Smooth muscle cell (in vitro differentiated cells): ENCODE results near the gene ANKRD29. TPM values are rescaled to one million over a fixed set of nuclear protein-coding genes. Genes with fewer than 3 reads are reported as not detected.

Source experiments
- DNase-seq: peaks from one replicate; lab custom pipeline; 2025; ENCODE audit not compliant: unreplicated experiment; lab: John Stamatoyannopoulos, UW
- H2AFZ ChIP-seq: fragments of 200-600 bp; sonication (generic); 2 replicates; pipeline ENCODE4 v1.6.0; 2016; ENCODE audit warnings: antibody characterized with exemption, low read depth, mild to moderate bottlenecking
- H3F3A ChIP-seq: fragments of 200-600 bp; sonication (generic); 2 replicates; pipeline ENCODE4 v1.6.0; 2017; ENCODE audit warnings: antibody characterized with exemption, low read depth
- H3K27ac ChIP-seq: fragments of 200-600 bp; sonication (generic); 2 replicates; pipeline ENCODE4 v1.5.1; 2016; ENCODE audit warnings: low read depth, mild to moderate bottlenecking
- H3K27me3 ChIP-seq: fragments of 200-600 bp; sonication (generic); 2 replicates; pipeline ENCODE4 v1.6.1; 2016; ENCODE audit warnings: low read depth, mild to moderate bottlenecking
- H3K36me3 ChIP-seq: fragments of 200-600 bp; sonication (generic); 2 replicates; pipeline ENCODE4 v1.5.1; 2016; ENCODE audit warnings: low read depth
- H3K4me1 ChIP-seq: fragments of 200-600 bp; sonication (generic); 2 replicates; pipeline ENCODE4 v1.5.1; 2016; ENCODE audit warnings: low read depth
- H3K4me2 ChIP-seq: fragments of 200-600 bp; sonication (generic); 2 replicates; pipeline ENCODE4 v1.6.0; 2016; ENCODE audit warnings: mild to moderate bottlenecking
- H3K4me3 ChIP-seq: fragments of 200-600 bp; sonication (generic); 2 replicates; pipeline ENCODE4 v1.5.1; 2016; ENCODE audit warnings: mild to moderate bottlenecking
- H3K79me2 ChIP-seq: fragments of 200-600 bp; sonication (generic); 2 replicates; pipeline ENCODE4 v1.6.0; 2016; ENCODE audit warnings: low read depth, mild to moderate bottlenecking
- H3K9ac ChIP-seq: fragments of 200-600 bp; sonication (generic); 2 replicates; pipeline ENCODE4 v1.6.0; 2016; ENCODE audit warnings: low read depth
- H3K9me3 ChIP-seq: fragments of 200-600 bp; sonication (generic); replicated peaks from 2 replicates; pipeline ENCODE4 v1.5.1; 2016; ENCODE audit warnings: low read depth
- H4K20me1 ChIP-seq: fragments of 200-600 bp; sonication (generic); 2 replicates; pipeline ENCODE4 v1.6.0; 2016; ENCODE audit warnings: low read depth
- CTCF ChIP-seq: fragments of 200-600 bp; sonication (generic); IDR thresholded peaks from 2 replicates; pipeline ENCODE4 v1.5.1; 2017; ENCODE audit warnings: borderline replicate concordance, mild to moderate bottlenecking, antibody characterized with exemption; ENCODE audit not compliant: insufficient read depth, poor library complexity, severe bottlenecking
- WGBS: methylation state at CpG from one replicate; pipeline ENCODE4 v1.1.7; 2016; ENCODE audit warnings: low lambda C conversion rate; 5-methylcytosine and 5-hydroxymethylcytosine counted together
- polyA plus RNA-seq: library from polyadenylated mRNA; unstranded; fragments of >200 nt; fragmentation: Nextera tagmentation; extraction: Ambion mirVana; gene quantifications from 2 replicates; pipeline ENCODE4 v1.2.1, GENCODE V29; 2016
- total RNA-seq: library from RNA; depleted of rRNA; stranded (reverse); fragments of >200 nt; gene quantifications from 2 replicates; pipeline ENCODE4 v1.2.3, GENCODE V29; 2014

The ANKRD29 gene
- total and polyA plus RNA-seq, 2 experiments from 2014 or later = 0.36 TPM; not detected in 1

GRCh38 chr18:23596183-23596582 lies 66.5 kb downstream of the ANKRD29 start:
- no peaks in the 10 kb centered on the region for H3K79me2 ChIP-seq
- H3F3A ChIP-seq = no peaks in the 10 kb centered on the region
- H3K36me3 ChIP-seq = no peaks in the 10 kb centered on the region
- no peak overlapping the region for H3K9ac ChIP-seq
- WGBS = 88% methylated on average over 7 of the region's 7 CpGs
- no peak overlapping the region for H2AFZ ChIP-seq
- H3K27me3 ChIP-seq = no peaks in the 10 kb centered on the region
- H3K9me3 ChIP-seq = no peaks in the 10 kb centered on the region
- no peak for DNase-seq
- no peak for TF ChIP-seq CTCF
- H3K4me3 ChIP-seq = no peak overlapping the region
- no peak overlapping the region for H3K4me2 ChIP-seq
- H4K20me1 ChIP-seq = no peaks in the 10 kb centered on the region
- H3K4me1 ChIP-seq = no peaks in the 10 kb centered on the region
- no peak overlapping the region for H3K27ac ChIP-seq

GRCh38 chr18:23595591-23595990 lies 67.1 kb downstream of the ANKRD29 start:
- Histone ChIP-seq H3K4me3 (no peak overlapping the region), H3F3A (no peaks in the 10 kb centered on the region)

GRCh38 chr18:23593720-23594119 lies 69.0 kb downstream of the ANKRD29 start:
- H3K4me3 ChIP-seq = no peak overlapping the region
- no peak overlapping the region for H3K9ac ChIP-seq
- H3K9me3 ChIP-seq = no peaks in the 10 kb centered on the region
- TF ChIP-seq CTCF = no peak
- H3K27ac ChIP-seq = no peak overlapping the region
- no peak overlapping the region for H3K4me2 ChIP-seq
- no peaks in the 10 kb centered on the region for H3K79me2 ChIP-seq
- no peaks in the 10 kb centered on the region for H3K27me3 ChIP-seq
- WGBS = 78% methylated on average over 2 of the region's 2 CpGs
- H2AFZ ChIP-seq = no peak overlapping the region
- no peaks in the 10 kb centered on the region for H3K4me1 ChIP-seq
- DNase-seq = no peak
- H3F3A ChIP-seq = no peaks in the 10 kb centered on the region
- H4K20me1 ChIP-seq = no peaks in the 10 kb centered on the region
- no peaks in the 10 kb centered on the region for H3K36me3 ChIP-seq

More at GRCh38 chr18:23595591-23595990, 67.1 kb downstream of the ANKRD29 start:
- Histone ChIP-seq H4K20me1 (no peaks in the 10 kb centered on the region), H3K27me3 (no peaks in the 10 kb centered on the region), H3K9ac (no peak overlapping the region), H3K4me1 (no peaks in the 10 kb centered on the region), H3K36me3 (no peaks in the 10 kb centered on the region), H3K79me2 (no peaks in the 10 kb centered on the region), H3K4me2 (no peak overlapping the region), H3K9me3 (no peaks in the 10 kb centered on the region), H2AFZ (no peak overlapping the region), H3K27ac (no peak overlapping the region)
- WGBS = 98% methylated on average over 7 of the region's 7 CpGs
- DNase-seq = no peak
- no peak for TF ChIP-seq CTCF

GRCh38 chr18:23592911-23593310 lies 69.8 kb downstream of the ANKRD29 start:
- Histone ChIP-seq H3K9me3 (no peaks in the 10 kb centered on the region), H3K27ac (no peak overlapping the region), H3K9ac (no peak overlapping the region), H3F3A (no peaks in the 10 kb centered on the region), H3K4me2 (no peak overlapping the region), H3K36me3 (no peaks in the 10 kb centered on the region), H3K4me1 (no peaks in the 10 kb centered on the region), H4K20me1 (no peaks in the 10 kb centered on the region), H3K4me3 (no peak overlapping the region), H2AFZ (no peak overlapping the region), H3K27me3 (no peaks in the 10 kb centered on the region), H3K79me2 (no peaks in the 10 kb centered on the region)
- whole genome bisulfite sequencing = 96% methylated on average over 2 of the region's 2 CpGs
- no peak for TF ChIP-seq CTCF
- DNase-seq = no peak
